ENCODE data around the gene CCL17. TPM values are rescaled to one million over a fixed set of nuclear protein-coding genes. Genes with fewer than 3 reads are reported as not detected.
A peak's percentile ranks its signal among the peaks of the same experiment; 100 is the strongest.

Gene CCL17
- total and polyA plus RNA-seq, 7 donors, result 0.20 TPM; not detected in 6

GRCh38 chr16:57452021-57452420 lies 47.5 kb downstream of the CCL17 start:
- no peaks in the 10 kb centered on the region for H3K27me3 ChIP-seq (ENCODE audit: insufficient read depth in 3 of 3, low read length in 2 of 3)
- WGBS, 3 donors, result 90 to 93% (median 92%) methylated on average over 10 of the region's 10 CpGs
- intact Hi-C loops (cut with DNase I), result no loop called here
- peaks cover 17% of the 10 kb centered on the region for H3K4me1 ChIP-seq
- TF ChIP-seq CTCF (IDR thresholded peaks at IDR 0.05), result no peak
- DNase-seq (no peak), ATAC-seq (no peak)
- no peaks in the 10 kb centered on the region for H3K9me3 ChIP-seq
- H3K4me3 ChIP-seq, result no peak overlapping the region
- H3K27ac ChIP-seq, result no peak overlapping the region
- H3K36me3 ChIP-seq (ENCODE audit: insufficient read depth in 1 of 2, low read depth in 1 of 2), result peaks cover 14 to 66% of the 10 kb centered on the region in 2 donors

- 2% methylated on average over 43 to 47 of the region's 47 CpGs for WGBS, 3 donors
- intact Hi-C loops (cut with DNase I), result no loop called here
- Histone ChIP-seq H3K4me3 (peak within 1 kb of the TSS; percentile 90), H3K27me3 (ENCODE audit: insufficient read depth in 3 of 3, low read length in 2 of 3) (no peaks in the 10 kb centered on the region), H3K27ac (peak within 1 kb of the TSS; percentile 83), H3K4me1 (peaks cover 17% of the 10 kb centered on the region), H3K36me3 (ENCODE audit: insufficient read depth in 1 of 2, low read depth in 1 of 2) (peaks cover 14 to 88% of the 10 kb centered on the region in 2 donors), H3K9me3 (no peaks in the 10 kb centered on the region)
- peak; percentile 90 to 94 for DNase-seq
- TF ChIP-seq CTCF (IDR thresholded peaks at IDR 0.05), result peak; percentile 94
- peak; percentile 91 to 98 (median 94) for ATAC-seq
Observed at GRCh38 chr16:57462209-57462977, 57.8 kb downstream of the CCL17 start, which contains the start of gene POLR2C. POLR2C (plus strand) TSS chr16:57462679; CDS start chr16:57462725, 46 bp downstream.

- TF ChIP-seq CTCF (IDR thresholded peaks at IDR 0.05), result no peak
- no peak for DNase-seq
- Histone ChIP-seq H3K9me3 (no peaks in the 10 kb centered on the region), H3K27ac (peak overlapping the region; percentile 83), H3K4me1 (peaks cover 17% of the 10 kb centered on the region), H3K36me3 (ENCODE audit: insufficient read depth in 1 of 2, low read depth in 1 of 2) (peaks cover 11 to 88% of the 10 kb centered on the region in 2 donors), H3K27me3 (ENCODE audit: insufficient read depth in 3 of 3, low read length in 2 of 3) (no peaks in the 10 kb centered on the region), H3K4me3 (peak overlapping the region; percentile 90)
- ATAC-seq, result peak; percentile 25 to 55 (median 48)
- intact Hi-C loops (cut with DNase I), result no loop called here
- WGBS, 3 donors, result 0 to 6% (median 0%) methylated on average over 14 to 16 of the region's 16 CpGs
Observed at GRCh38 chr16:57462978-57463362, 58.4 kb downstream of the CCL17 start.

GRCh38 chr16:57464523-57464922 lies 60.0 kb downstream of the CCL17 start:
- ATAC-seq, result no peak
- intact Hi-C loops (cut with DNase I), result no loop called here

More at GRCh38 chr16:57464523-57464922, 60.0 kb downstream of the CCL17 start:
- no peak for TF ChIP-seq CTCF (IDR thresholded peaks at IDR 0.05)
- Histone ChIP-seq H3K27ac (no peak overlapping the region), H3K4me1 (peaks cover 17% of the 10 kb centered on the region), H3K27me3 (ENCODE audit: insufficient read depth in 3 of 3, low read length in 2 of 3) (no peaks in the 10 kb centered on the region), H3K9me3 (no peaks in the 10 kb centered on the region), H3K36me3 (ENCODE audit: insufficient read depth in 1 of 2, low read depth in 1 of 2) (peaks cover 11 to 88% of the 10 kb centered on the region in 2 donors), H3K4me3 (no peak overlapping the region)
- no peak for DNase-seq
- WGBS, 3 donors, result 81 to 96% (median 92%) methylated on average over 2 of the region's 2 CpGs

Other genes starting within 250 kb of the CCL17 start
- 10 to 100 TPM; 47.9 to 60.4 (median 50.2) TPM for gene PSME3IP1, start 218.7 kb upstream of the CCL17 start, total RNA-seq
- gene PSME3IP1, start 218.7 kb upstream of the CCL17 start, polyA plus RNA-seq, result 10 to 100 TPM; 37.1 to 61.9 (median 47.6) TPM
- gene RSPRY1, start 218.4 kb upstream of the CCL17 start, total RNA-seq, result 10 to 100 TPM; 14.6 to 19.5 (median 16.7) TPM
- 10 to 100 TPM in 2 of 3 donors, 1 to 10 TPM in 1; 7.1 to 18.2 (median 11.0) TPM for gene RSPRY1, start 218.4 kb upstream of the CCL17 start, polyA plus RNA-seq
- gene ARL2BP, start 159.5 kb upstream of the CCL17 start, total RNA-seq, result 10 to 100 TPM; 25.2 to 39.9 (median 29.2) TPM
- gene ARL2BP, start 159.5 kb upstream of the CCL17 start, polyA plus RNA-seq, result 10 to 100 TPM; 47.9 to 88.3 (median 53.3) TPM
- 1 to 10 TPM in 3 of 4 donors, under 1 TPM in 1; 0.39 to 2.4 (median 1.4) TPM for gene PLLP, start 120.1 kb upstream of the CCL17 start, total RNA-seq
- 1 to 10 TPM; 2.0 to 3.1 (median 2.7) TPM for gene PLLP, start 120.1 kb upstream of the CCL17 start, polyA plus RNA-seq
- under 1 TPM in 1 of 4 donors, not detected in 3; 0.12 TPM for gene CCL22, start 46.0 kb upstream of the CCL17 start, total RNA-seq
- gene CCL22, start 46.0 kb upstream of the CCL17 start, polyA plus RNA-seq, result under 1 TPM in 1 of 3 donors, not detected in 2; 0.04 TPM
- 10 to 100 TPM in 2 of 4 donors, 1 to 10 TPM in 2; 3.8 to 13.5 (median 9.1) TPM for gene CX3CL1, start 32.3 kb upstream of the CCL17 start, total RNA-seq
- gene CX3CL1, start 32.3 kb upstream of the CCL17 start, polyA plus RNA-seq, result 1 to 10 TPM; 3.3 to 6.2 (median 4.5) TPM
- gene CIAPIN1, start 42.6 kb downstream of the CCL17 start, total RNA-seq, result 10 to 100 TPM; 31.8 to 78.3 (median 50.8) TPM
- 10 to 100 TPM; 41.7 to 76.6 (median 59.7) TPM for gene CIAPIN1, start 42.6 kb downstream of the CCL17 start, polyA plus RNA-seq
- gene COQ9, start 42.7 kb downstream of the CCL17 start, total RNA-seq, result 100 to 1,000 TPM; 131 to 184 (median 152) TPM
- 100 to 1,000 TPM in 2 of 3 donors, 10 to 100 TPM in 1; 85.0 to 169 (median 149) TPM for gene COQ9, start 42.7 kb downstream of the CCL17 start, polyA plus RNA-seq
- gene POLR2C, start 57.9 kb downstream of the CCL17 start, total RNA-seq, result 10 to 100 TPM; 48.7 to 60.1 (median 53.1) TPM
- gene POLR2C, start 57.9 kb downstream of the CCL17 start, polyA plus RNA-seq, result 10 to 100 TPM; 45.1 to 97.1 (median 61.7) TPM
- 1 to 10 TPM; 1.5 to 4.3 (median 2.4) TPM for gene DOK4, start 81.7 kb downstream of the CCL17 start, total RNA-seq
- 1 to 10 TPM; 1.3 to 2.2 (median 1.5) TPM for gene DOK4, start 81.7 kb downstream of the CCL17 start, polyA plus RNA-seq
- gene CCDC102A, start 131.8 kb downstream of the CCL17 start, total RNA-seq, result 1 to 10 TPM; 1.2 to 2.4 (median 1.9) TPM
- gene CCDC102A, start 131.8 kb downstream of the CCL17 start, polyA plus RNA-seq, result 1 to 10 TPM in 2 of 3 donors, under 1 TPM in 1; 0.95 to 2.1 (median 1.2) TPM
- under 1 TPM in 3 of 4 donors, not detected in 1; 0.11 to 0.37 (median 0.19) TPM for gene ADGRG5, start 137.9 kb downstream of the CCL17 start, total RNA-seq
- under 1 TPM in 1 of 3 donors, not detected in 2; 0.05 TPM for gene ADGRG5, start 137.9 kb downstream of the CCL17 start, polyA plus RNA-seq
- 10 to 100 TPM; 14.2 to 19.4 (median 15.7) TPM for gene ADGRG1, start 223.9 kb downstream of the CCL17 start, total RNA-seq
- 10 to 100 TPM in 1 of 3 donors, 1 to 10 TPM in 2; 5.3 to 10.4 (median 7.4) TPM for gene ADGRG1, start 223.9 kb downstream of the CCL17 start, polyA plus RNA-seq

All from psoas muscle (tissue), 8 donors.